GM21723 (cell line): ENCODE measurements around the gene PCDHGA7.
"Not testable (repeated sequence)": the region's sequence is repeated elsewhere in the genome, so short reads cannot be mapped to it uniquely, and the experiment has no call there.

Experiments used
- ATAC-seq: cut with Tn5 transposase; IDR thresholded peaks from one replicate; pipeline ENCODE4 v1.9.1; 2021; ENCODE audit warnings: mild to moderate bottlenecking, moderate library complexity; ENCODE audit not compliant: unreplicated experiment

PCDHGA7 gene

DNA sequence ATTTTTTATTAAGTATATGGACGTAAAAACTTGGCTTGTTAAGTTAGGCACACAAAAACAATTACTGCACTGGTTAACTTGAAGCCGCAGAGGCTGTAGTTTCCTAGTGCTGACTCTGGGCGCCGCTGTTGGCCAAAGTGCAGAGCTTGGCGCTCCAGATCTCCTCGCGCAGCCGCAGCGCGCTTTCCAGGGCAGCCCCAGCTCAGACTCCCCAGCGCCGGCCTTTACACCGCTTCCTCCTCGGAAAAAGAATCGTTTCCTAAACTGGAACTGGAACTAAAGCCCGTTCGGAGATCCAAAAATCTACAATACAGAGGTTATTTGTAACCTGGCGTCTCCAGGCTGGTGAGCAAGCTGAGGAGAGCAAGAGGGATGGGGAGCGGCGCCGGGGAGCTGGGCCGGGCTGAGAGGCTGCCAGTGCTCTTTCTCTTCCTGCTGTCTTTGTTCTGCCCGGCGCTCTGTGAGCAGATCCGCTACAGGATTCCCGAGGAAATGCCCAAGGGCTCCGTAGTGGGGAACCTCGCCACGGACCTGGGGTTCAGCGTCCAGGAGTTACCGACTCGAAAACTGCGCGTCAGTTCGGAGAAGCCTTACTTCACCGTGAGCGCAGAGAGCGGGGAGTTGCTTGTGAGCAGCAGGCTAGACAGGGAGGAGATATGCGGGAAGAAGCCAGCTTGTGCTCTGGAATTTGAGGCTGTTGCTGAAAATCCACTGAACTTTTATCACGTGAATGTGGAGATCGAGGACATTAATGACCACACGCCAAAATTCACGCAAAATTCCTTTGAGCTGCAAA is 15.4 kb downstream of the PCDHGA7 start, which contains the start of gene PCDHGB5:
Gene PCDHGB5 (plus strand): TSS at position 192 of the 796 bp plus-strand sequence. CDS start 181 bp downstream, at position 373.
- ATAC-seq = peak; percentile 99

- ATAC-seq = no peak
Measured at GRCh38 chr5:141398608-141399007, 16.1 kb downstream of the PCDHGA7 start.

DNA sequence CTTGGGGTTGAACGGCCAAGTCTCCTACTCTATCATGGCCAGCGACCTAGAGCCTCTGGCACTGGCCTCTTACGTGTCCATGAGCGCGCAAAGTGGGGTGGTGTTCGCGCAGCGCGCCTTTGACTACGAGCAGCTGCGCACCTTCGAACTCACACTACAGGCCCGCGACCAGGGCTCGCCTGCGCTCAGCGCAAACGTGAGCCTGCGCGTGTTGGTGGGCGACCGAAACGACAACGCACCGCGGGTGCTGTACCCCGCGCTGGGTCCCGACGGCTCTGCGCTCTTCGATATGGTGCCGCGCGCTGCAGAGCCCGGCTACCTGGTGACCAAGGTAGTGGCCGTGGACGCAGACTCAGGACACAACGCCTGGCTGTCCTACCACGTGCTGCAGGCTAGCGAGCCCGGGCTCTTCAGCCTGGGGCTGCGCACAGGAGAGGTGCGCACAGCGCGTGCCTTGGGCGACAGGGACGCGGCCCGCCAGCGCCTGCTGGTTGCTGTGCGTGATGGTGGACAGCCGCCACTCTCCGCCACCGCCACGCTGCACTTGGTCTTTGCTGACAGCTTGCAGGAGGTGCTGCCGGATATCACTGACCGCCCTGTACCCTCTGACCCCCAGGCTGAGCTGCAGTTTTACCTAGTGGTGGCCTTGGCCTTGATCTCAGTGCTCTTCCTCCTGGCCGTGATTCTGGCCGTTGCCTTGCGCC is 17.2 kb downstream of the PCDHGA7 start:
- no peak for ATAC-seq

DNA sequence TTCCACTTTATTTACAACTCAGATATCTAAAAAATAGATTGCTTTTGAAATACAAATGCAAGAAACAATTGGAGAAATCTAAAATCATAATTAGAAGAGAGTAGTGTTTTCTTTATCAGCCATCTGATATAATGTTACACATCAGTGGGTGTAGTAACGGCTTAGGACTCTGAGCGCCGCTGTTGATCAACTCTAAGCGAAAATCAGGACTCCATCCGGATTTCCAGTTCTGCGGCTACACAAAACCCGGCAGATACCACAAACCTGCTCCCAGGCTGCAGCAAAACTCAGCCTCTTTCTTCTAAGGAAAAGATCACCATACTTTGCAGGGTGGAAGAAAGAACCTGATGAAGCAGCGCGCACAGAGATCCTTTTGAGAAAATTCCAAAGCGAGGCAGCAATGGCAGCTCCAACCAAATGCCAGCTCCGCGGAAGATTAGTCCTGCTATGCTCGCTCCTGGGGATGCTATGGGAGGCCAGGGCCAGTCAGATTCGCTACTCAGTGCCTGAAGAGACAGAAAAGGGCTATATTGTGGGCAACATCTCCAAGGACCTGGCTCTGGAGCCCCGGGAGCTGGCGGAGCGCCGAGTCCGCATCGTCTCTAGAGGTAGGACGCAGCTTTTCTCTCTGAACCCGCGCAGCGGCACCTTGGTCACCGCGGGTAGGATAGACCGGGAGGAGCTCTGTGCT is 20.2 kb downstream of the PCDHGA7 start, which contains the start of gene PCDHGA9:
Gene PCDHGA9 (plus strand): TSS at position 226 of the 691 bp plus-strand sequence. CDS start 175 bp downstream, at position 401.
- no peak for ATAC-seq

DNA sequence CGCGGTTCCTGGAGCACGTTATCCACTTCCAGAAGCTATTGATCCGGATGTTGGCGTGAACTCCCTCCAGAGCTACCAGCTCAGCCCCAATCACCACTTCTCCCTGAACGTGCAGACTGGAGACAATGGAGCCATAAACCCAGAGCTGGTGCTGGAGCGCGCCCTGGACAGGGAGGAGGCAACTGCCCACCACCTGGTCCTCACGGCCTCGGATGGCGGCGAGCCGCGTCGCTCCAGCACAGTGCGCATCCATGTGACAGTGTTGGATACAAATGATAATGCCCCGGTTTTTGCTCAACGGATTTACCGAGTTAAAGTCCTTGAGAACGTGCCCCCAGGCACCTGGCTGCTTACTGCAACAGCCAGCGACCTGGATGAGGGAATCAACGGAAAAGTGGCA is 20.8 kb downstream of the PCDHGA7 start:
- no peak for ATAC-seq

GRCh38 chr5:141407790-141408505 is 25.4 kb downstream of the PCDHGA7 start, which contains the start of gene PCDHGB6:
Gene PCDHGB6, plus strand, starts transcription at chr5:141408021. Its CDS starts 182 bp downstream, at chr5:141408203.
- not testable (repeated sequence) for ATAC-seq

GRCh38 chr5:141409598-141410306 is 27.2 kb downstream of the PCDHGA7 start:
- ATAC-seq = no peak

GRCh38 chr5:141411575-141411974 is 29.0 kb downstream of the PCDHGA7 start:
- no peak for ATAC-seq

GRCh38 chr5:141412854-141413539 is 30.5 kb downstream of the PCDHGA7 start, which contains the start of gene PCDHGA10:
Gene PCDHGA10, plus strand, starts transcription at chr5:141412987. Its CDS starts 189 bp downstream, at chr5:141413176.
- peak; percentile 78 for ATAC-seq

DNA sequence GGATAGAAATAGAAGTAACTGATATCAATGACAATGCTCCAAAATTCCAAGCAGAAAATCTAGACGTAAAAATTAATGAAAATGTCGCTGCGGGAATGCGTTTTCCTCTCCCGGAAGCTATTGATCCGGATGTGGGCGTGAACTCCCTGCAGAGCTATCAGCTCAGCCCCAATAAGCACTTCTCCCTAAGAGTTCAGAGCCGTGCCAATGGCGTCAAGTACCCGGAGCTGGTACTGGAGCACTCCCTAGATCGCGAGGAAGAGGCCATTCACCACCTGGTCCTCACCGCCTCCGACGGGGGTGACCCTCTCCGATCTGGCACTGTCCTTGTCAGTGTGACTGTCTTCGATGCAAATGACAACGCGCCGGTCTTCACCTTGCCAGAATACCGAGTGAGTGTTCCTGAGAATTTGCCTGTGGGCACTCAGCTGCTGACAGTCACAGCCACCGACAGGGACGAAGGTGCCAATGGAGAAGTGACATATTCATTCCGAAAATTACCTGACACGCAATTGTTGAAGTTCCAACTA is 31.1 kb downstream of the PCDHGA7 start:
- ATAC-seq = no peak

GRCh38 chr5:141414548-141415274 is 32.2 kb downstream of the PCDHGA7 start:
- not testable (repeated sequence) for ATAC-seq

GRCh38 chr5:141415275-141415618 is 32.7 kb downstream of the PCDHGA7 start:
- not testable (repeated sequence) for ATAC-seq

DNA sequence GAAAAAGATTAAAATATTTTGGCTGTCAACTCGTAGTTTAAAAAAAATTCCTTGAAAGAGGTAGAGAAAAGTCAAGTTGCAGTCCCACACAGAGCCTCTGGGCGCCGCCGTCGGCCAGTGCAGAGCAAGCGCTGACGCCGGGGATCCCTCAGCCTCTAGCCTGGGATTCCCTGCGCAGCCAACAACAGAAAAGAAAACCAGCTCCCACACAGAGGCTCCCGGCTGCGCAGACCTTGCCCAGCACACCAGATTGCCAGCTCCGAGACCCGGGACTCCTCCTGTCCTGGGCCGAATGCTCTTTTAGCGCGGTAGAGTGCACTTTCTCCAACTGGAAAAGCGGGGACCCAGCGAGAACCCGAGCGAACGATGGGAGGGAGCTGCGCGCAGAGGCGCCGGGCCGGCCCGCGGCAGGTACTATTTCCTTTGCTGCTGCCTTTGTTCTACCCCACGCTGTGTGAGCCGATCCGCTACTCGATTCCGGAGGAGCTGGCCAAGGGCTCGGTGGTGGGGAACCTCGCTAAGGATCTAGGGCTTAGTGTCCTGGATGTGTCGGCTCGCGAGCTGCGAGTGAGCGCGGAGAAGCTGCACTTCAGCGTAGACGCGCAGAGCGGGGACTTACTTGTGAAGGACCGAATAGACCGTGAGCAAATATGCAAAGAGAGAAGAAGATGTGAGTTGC is 35.1 kb downstream of the PCDHGA7 start, which contains the start of gene PCDHGB7:
Gene PCDHGB7 (plus strand): TSS at position 184 of the 679 bp plus-strand sequence. CDS start 183 bp downstream, at position 367.
- ATAC-seq = peak; percentile 74

DNA sequence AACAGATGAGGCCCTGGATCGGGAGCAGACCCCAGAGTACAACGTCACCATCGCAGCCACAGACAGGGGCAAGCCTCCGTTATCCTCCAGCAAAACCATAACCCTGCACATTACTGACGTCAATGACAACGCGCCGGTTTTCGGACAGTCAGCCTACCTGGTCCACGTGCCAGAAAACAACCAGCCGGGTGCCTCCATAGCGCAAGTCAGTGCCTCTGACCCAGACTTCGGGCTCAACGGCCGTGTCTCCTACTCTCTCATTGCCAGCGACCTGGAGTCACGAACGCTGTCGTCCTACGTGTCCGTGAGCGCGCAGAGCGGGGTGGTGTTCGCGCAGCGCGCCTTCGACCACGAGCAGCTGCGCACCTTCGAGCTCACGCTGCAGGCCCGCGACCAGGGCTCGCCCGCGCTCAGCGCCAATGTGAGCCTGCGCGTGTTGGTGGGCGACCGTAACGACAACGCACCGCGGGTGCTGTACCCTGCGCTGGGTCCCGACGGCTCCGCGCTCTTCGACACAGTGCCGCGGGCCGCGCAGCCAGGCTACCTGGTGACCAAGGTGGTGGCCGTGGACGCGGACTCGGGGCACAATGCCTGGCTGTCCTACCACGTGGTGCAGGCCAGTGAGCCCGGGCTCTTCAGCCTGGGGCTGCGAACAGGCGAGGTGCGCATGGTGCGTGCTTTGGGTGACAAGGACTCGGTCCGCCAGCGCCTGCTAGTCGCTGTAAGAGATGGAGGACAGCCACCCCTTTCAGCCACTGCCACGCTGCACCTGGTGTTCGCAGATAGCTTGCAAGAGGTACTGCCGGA is 36.7 kb downstream of the PCDHGA7 start:
- ATAC-seq = no peak

DNA sequence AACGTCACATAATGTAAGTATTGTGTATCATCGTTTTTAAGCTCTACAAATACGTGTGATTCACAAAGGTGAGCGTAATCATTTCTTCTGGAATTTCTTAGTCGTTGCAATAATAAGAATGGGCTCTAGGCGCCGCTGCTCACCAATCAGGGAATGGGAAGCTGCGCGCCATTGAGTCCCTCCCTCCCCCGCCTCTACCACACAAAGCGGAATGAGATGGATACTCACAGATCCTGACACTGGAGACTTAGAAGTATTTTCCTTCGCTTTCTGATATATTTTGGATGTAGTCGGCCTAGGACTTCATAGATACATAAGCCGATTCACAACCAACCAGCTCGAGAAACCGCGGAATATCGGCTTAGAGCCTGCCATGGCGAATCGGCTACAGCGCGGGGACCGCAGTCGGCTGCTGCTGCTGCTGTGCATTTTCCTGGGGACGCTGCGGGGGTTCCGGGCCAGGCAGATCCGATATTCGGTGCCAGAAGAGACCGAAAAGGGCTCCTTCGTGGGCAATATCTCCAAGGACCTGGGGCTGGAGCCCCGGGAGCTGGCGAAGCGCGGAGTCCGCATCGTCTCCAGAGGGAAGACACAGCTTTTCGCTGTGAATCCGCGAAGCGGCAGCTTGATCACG is 38.4 kb downstream of the PCDHGA7 start, which contains the start of gene PCDHGA11:
Gene PCDHGA11 (plus strand): TSS at position 197 of the 634 bp plus-strand sequence. CDS start 177 bp downstream, at position 374.
- no peak for ATAC-seq

GRCh38 chr5:141421489-141421855 is 38.9 kb downstream of the PCDHGA7 start:
- ATAC-seq = no peak
